ENCODE measurements around the gene FRMPD2.
"Not testable (repeated sequence)": the region's sequence is repeated elsewhere in the genome, so short reads cannot be mapped to it uniquely, and the experiment has no call there.

The FRMPD2 gene

DNA sequence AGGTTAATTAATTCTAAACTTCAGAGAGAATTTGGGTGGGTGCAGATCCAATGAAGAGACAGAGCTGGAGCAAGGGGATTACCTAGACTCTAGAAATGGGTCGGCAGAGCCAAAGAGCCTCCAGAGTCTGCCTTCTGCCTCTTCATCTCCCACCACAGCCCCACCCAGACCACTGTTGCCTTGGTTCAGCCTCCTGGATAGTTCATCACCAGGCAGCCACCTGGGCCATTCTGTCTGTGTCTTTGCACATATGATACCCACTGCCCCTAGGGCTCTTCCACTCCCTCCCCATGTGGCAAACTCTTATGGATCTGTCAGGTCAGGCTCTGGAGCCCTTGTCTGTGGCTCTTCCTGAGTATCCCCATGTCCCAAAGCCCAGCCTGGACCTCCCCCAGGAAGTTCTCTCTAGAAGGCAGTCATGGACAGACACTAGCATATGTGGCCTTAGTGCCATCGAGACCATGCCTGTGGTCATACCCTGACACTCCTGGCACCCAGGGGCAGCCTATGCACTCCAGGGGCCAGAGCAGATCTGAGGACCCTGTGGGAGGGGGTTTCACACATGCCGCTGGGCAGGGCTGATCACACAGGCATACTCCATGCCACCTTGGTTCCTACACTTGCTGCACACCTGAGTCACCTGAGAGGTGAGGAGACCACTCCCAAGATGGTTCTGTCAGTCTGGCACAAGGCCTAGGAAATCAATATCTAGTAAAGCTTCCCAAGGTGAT is 41.6 kb downstream of the FRMPD2 start:
- no peak for DNase-seq

DNA sequence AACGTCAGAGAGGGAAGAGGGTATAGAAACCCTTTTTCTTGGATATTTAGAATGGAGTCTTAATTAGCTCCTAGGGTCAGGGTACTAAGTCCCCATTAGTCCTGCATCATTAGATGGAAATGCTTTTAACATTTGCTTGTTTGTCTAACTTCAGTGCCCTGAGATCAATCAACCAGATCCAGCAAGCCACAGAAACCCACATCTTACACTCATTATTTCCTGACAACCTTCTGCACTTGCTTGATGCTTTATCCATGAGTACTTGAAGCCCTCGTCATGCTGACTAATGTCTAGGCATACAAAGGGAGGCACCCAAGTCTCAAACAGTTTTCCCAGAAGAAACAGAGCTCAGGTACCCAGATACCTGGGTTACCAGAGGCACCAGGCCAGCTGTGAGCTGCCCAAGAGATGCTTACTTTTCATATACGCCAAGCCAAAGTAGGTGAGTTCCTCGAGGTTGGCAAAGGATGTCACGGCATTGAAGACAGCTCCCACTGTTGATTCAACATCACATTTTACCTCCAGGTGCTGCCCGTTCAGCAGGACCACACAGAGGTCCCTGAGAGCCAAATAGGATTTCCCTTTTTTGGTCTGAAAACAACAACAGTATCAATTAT is 42.7 kb downstream of the FRMPD2 start:
- DNase-seq: no peak

- no peak for DNase-seq
Observed at GRCh38 chr10:48231178-48231577, 43.3 kb downstream of the FRMPD2 start.

GRCh38 chr10:48227213-48227612 is 47.3 kb downstream of the FRMPD2 start:
- no peak for DNase-seq

DNA sequence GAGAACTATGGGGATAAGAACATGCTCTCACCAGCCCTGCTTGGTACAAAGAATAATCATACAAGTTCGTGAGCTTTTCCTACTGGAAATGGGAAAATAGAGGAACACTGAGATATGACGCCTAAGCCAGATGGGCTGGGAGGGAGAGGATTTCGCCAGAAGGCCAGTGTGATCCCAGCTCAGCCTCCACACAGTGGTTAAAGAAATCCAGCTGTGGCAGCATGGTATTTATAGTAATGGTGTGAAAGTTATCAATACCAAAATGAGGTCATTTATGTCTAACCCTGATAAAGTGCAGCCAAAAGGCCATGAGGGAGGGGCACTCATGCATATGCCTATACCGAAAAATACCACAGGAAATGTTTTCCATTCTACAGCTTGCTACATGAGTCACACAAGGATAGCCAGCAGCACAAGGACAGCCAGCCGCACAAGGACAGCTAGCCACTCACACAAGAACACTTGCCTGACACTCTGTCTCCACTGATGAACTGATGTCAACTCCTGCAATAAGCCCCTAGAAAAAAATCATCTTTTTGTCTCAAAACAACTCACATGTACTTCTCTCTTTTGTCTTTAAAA is 49.4 kb downstream of the FRMPD2 start:
- DNase-seq: no peak

DNA sequence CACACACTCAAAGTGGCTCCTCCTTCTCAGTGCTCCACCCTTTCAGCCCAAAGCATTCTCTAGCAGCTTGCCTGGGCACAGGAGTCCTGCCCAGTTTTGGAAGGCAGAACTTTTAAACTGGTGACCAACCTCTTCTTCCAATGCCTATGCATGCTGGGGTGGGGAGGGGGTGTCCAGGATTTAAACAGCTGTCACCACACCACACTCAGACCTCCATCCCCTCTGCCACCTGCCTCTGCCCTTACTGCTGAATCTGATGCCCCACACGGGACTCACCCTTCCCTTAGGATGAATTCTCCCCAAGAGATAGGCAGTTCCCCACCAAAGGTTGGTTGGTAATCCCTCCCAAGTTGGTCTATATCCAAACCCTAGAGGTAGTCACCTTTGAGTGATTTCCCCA is 50.2 kb downstream of the FRMPD2 start:
- DNase-seq: no peak

- DNase-seq: no peak
Observed at GRCh38 chr10:48221814-48222213, 52.7 kb downstream of the FRMPD2 start.

DNA sequence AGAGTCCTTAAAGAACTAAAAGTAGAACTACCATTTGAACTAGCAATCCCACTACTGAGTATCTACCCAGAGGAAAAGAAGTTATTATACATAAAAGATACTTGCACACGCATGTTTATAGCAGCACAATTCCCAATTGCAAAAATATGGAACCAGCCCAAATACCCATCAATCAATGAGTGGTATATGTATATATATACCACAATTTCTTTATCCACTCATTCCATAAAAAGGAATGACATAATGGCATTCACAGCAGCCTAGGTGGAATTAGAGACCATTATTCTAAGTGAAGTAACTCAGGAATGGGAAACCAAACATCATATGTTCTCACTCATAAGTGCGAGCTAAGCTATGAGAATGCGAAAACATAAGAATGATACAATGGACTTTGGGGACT is 53.5 kb downstream of the FRMPD2 start:
- not testable (repeated sequence) for DNase-seq

DNA sequence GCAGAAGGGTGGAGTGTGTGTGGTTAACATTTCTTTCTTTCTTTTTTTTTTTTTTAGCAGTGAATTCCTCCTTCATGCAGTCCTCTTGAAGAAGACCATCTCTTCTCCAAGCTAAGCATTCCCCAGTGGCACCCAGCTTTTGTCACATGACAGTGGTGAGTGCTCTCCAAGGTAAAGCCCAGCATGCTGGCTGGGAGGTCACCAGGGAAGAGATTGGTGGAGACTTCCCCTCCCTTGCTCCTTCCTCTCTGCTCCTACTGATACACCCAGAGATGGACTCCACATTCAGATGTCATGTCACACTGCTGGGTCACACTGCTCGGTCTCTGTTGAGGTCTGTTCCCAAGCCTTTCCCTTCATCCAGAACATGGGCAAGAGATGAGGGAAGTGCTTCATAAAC is 55.3 kb downstream of the FRMPD2 start:
- DNase-seq: no peak

- DNase-seq: no peak
Observed at GRCh38 chr10:48216744-48217143, 57.8 kb downstream of the FRMPD2 start.

- DNase-seq: no peak
Observed at GRCh38 chr10:48216204-48216505, 58.3 kb downstream of the FRMPD2 start.

GRCh38 chr10:48215486-48216203 is 58.9 kb downstream of the FRMPD2 start:
- DNase-seq: peak; percentile 45 to 62

DNA sequence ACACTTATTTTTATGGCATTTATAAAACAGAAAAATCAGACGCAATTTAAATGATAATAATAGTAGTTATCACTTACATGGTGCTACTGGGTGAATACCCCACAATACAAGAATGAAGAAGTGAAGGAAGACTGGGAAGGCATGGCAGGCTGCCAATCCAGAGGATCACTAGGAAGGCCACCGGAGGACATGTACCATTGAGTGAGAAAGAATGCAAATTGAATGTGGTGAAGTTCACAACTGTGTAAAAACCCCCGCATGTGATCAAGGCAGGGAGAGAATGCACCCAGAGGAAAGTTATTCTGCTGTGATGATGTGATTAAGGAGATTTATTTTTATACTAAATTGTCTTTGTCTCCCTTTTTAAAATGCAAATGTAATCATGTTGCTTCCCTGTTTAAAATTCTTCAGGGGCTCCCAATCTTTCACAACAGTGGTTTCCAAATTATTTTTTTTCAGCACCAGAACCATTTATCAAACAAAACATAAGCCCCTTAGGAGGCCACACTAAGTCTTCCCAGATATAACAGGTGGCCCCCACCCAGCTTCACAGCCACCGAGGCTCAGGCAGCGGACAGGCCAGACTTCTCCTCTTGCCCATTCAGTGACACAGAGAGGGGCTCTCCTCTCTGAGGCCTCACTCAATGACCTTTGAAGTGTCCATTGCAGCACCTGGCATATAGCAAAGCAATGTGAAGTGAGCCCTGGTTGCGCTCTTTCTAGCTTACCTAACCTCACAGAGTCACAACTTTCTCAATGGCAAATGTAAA is 59.6 kb downstream of the FRMPD2 start:
- no peak for DNase-seq

DNA sequence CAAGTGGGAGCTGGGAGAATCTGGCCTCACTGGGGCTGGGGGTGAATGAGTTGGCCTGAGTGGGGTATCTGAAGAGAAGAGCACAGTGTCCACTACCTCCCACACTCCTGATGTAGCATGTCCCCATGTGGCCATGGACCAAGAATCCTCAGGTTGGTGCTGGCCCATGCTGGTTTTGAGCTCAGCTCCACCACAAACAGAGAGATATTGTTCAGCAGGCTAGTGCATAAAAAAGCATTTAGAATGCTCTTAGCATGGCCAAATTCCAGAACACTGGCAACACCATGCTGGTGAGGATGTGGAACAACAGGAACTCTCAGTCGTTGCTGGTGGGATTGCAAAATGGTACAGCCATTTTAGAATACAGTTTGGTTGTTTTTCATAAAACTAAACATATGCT is 61.4 kb downstream of the FRMPD2 start:
- DNase-seq: no peak

DNA sequence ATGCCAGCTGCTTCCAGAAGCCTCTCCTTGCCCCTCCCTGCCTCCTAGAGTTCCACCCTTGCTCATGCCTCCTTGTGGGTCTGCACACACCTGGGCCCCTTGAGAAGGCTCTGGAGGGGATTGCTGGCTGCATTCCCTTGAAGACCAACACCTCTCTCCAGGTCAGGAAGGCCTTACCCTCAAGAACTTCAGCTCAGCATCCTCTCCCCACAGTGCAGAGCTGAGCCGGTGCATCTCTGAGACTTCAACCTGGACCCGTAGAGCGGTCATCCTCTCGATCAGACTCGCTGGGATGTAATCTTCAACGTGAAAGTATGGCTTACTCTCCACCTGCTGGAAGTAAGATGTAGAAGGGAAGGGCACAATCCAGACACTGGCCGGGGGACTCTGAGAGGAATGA is 62.7 kb downstream of the FRMPD2 start:
- DNase-seq: no peak

- DNase-seq: no peak
Observed at GRCh38 chr10:48210966-48211365, 63.5 kb downstream of the FRMPD2 start.

DNA sequence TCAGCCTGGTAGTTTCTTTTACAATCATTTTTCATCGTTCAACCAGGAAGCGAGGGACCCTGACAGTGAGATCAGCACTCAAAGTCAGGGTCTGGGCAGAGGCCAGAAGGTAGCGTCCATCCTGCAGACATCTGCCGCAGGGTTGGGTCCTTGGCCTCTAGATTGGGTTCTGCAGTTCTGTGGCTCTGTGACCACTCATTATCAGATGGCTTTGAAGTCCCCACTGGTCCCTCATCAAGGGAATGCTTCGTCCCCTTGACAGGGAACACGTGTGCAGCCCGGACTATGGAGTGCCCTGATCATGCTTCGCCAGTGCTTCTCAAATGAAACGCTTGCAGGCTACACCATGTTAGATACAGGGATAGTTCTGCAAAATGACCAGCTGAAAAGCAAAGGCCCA is 64.1 kb downstream of the FRMPD2 start:
- no peak for DNase-seq

GRCh38 chr10:48209241-48209640 is 65.3 kb downstream of the FRMPD2 start:
- DNase-seq: no peak

DNA sequence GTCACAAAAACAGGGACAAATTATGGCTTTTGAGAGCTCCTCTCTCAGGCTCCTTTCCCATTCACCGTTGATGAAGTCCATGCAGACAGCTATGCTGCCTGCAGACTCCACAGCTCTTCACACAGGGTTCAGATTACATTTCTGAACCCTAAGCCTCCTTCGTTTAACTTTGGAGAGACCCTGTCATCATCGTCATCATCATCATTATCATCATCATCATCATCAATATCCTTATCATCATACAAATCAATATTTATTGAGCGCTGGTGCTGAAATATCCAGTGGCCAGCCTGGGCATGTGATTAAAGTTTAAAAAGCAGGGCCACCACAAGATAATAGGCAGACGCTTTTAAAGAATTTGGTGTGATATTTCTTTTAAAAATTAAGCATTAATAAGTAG is 66.6 kb downstream of the FRMPD2 start:
- DNase-seq: no peak

GRCh38 chr10:48206482-48207250 is 67.8 kb downstream of the FRMPD2 start:
- no peak for DNase-seq

DNA sequence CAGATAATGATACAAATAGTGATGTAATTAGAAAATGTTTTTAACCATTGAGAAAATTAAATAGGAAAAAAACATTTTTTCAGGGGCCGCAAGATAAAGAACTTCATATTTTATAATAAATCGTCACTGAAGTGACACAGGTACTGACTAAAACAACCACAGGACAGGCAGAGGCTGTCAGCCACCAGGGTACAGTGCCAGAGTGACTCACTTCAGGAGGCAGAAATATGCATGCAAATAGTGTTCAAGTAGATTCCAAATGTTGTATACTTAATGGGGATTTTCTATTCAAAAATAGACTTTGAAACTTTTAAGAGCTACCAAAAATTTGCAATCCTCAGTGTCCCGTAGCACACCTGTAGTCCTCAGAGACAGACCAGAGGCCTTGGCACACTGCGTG is 68.6 kb downstream of the FRMPD2 start:
- DNase-seq: no peak

DNA sequence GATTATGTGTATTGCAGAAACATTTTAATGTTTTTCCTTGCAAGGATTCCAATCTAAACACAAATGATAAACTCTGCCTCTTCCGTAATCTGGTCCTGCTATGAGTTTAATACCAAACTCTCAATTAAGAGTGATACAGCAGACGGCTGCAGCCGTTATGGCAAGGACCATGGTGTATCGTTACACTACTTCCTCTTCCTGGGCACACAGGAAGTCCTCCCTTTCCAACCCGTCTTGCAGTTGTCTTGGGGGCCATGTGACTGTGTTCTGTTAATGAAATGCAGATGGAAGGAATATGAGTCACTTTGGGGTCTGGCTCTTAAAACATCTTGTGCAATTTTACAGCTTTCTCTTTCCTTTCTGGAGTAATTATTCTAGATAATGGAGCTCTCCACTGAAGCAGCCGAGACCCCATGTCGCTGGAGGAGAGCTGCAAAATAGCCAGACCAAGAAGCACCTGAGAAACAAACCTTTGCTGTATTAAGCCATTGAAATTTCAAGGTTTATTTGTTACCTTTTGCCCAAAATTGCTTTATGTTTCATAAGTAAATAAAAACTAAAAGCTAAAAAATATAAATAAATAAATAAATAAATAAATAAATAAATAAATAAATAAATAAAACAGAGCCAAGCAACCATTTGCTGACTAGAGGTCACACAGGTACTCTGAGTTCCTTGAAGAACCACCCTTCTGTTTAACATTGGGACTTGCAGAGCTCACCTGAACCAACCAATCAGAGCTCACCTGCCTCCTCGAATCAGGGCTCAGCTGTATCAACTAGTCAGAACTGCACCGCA is 74.7 kb downstream of the FRMPD2 start:
- no peak for DNase-seq

Measured in activated CD4-positive, alpha-beta T cell treated with anti-CD3 and anti-CD28 coated beads, Interleukin-2, amount 50 U/mL, for 48 hours (primary cell).